Activated CD4-positive, alpha-beta T cell treated with anti-CD3 and anti-CD28 coated beads, Interleukin-2, Interleukin-6, amounts not matched to agents 100 ng/mL and 50 ng/mL, durations not matched to agents 16 hours and 8 hours (primary cell): ENCODE results near the gene SLC29A2.
A peak's percentile ranks its signal among the peaks of the same experiment; 100 is the strongest.
"Not testable (repeated sequence)": the region's sequence is repeated elsewhere in the genome, so short reads cannot be mapped to it uniquely, and the experiment has no call there.

Experiments
- DNase-seq: peaks from one replicate; pipeline ENCODE4 v3.0.0-alpha.2; 2020

SLC29A2 gene

GRCh38 chr11:66332371-66333219 lies 39.0 kb downstream of the SLC29A2 start:
- DNase-seq, result no peak

GRCh38 chr11:66331542-66332370 lies 39.8 kb downstream of the SLC29A2 start:
- DNase-seq, result no peak

- DNase-seq, result no peak
Measured at GRCh38 chr11:66330931-66331330, 40.6 kb downstream of the SLC29A2 start.

GRCh38 chr11:66329165-66329673 lies 42.3 kb downstream of the SLC29A2 start:
- DNase-seq, result no peak

- DNase-seq, result peak; percentile 91
Measured at GRCh38 chr11:66328302-66329144, 43.0 kb downstream of the SLC29A2 start.

- DNase-seq, result no peak
Measured at GRCh38 chr11:66328031-66328301, 43.6 kb downstream of the SLC29A2 start.

- DNase-seq, result no peak
Measured at GRCh38 chr11:66327171-66328030, 44.2 kb downstream of the SLC29A2 start.

- DNase-seq, result no peak
Measured at GRCh38 chr11:66326261-66327111, 45.1 kb downstream of the SLC29A2 start.

GRCh38 chr11:66325263-66325671 lies 46.3 kb downstream of the SLC29A2 start:
- no peak for DNase-seq

- DNase-seq, result no peak
Measured at GRCh38 chr11:66324664-66325063, 46.9 kb downstream of the SLC29A2 start.

GRCh38 chr11:66323684-66324083 lies 47.9 kb downstream of the SLC29A2 start:
- no peak for DNase-seq

GRCh38 chr11:66322732-66323427 lies 48.7 kb downstream of the SLC29A2 start:
- no peak for DNase-seq

- DNase-seq, result no peak
Measured at GRCh38 chr11:66321606-66322005, 50.0 kb downstream of the SLC29A2 start.

- not testable (repeated sequence) for DNase-seq
Measured at GRCh38 chr11:66320748-66321147, 50.8 kb downstream of the SLC29A2 start.

- not testable (repeated sequence) for DNase-seq
Measured at GRCh38 chr11:66320289-66320688, 51.3 kb downstream of the SLC29A2 start.

GRCh38 chr11:66318600-66318970 lies 53.0 kb downstream of the SLC29A2 start:
- DNase-seq, result no peak

- DNase-seq, result no peak
Measured at GRCh38 chr11:66317723-66318599, 53.6 kb downstream of the SLC29A2 start.

- no peak for DNase-seq
Measured at GRCh38 chr11:66317322-66317722, 54.2 kb downstream of the SLC29A2 start.

GRCh38 chr11:66316849-66317251 lies 54.7 kb downstream of the SLC29A2 start, which contains the start of gene CD248:
CD248 (minus strand) TSS chr11:66317044; CDS start chr11:66317027, 17 bp downstream.
- DNase-seq, result no peak
